ENCODE data around the gene CEP290. TPM values are rescaled to one million over a fixed set of nuclear protein-coding genes. Genes with fewer than 3 reads are reported as not detected.
A peak's percentile ranks its signal among the peaks of the same experiment; 100 is the strongest.

Gene CEP290
- total and polyA plus RNA-seq, 3 experiments from 2014 or later: 9.8 to 15.9 (median 14.2) TPM

DNA sequence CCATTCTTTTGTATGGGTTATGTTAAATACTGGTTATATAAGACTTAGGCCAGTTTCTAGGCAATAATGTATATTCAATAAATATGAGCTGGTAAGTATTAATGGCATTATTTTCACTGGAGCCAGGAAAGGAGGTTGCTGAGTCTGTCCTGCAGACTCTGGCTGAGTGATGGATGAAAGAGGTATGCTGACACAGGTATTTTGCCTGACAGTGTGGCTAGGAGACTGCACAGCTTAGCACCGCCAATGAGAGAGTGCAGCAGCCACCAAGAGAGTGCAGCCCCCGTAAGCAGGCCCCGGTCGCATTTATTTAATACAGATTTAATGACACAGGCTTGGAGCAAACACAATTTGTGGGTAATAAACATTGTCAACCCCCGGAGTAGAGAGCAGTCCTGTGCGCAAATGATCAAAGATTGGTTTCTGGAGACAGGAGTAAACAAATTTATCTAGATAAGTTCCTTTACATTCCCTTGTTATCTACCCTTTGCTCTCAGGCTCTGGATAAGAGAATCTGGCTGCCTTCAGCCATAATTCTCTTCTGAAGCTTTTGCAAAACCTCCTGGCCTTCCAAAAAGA, 37.6 kb upstream of the CEP290 start:
- no peak overlapping the region for H3K4me3 Mint-ChIP-seq
- Histone ChIP-seq H3K4me3 (ENCODE audit: low read length) (no peak overlapping the region), H3K27ac (ENCODE audit: low read depth, low read length) (no peak overlapping the region), H3K27me3 (ENCODE audit: insufficient read depth, low read length, poor library complexity, severe bottlenecking) (no peaks in the 10 kb centered on the region), H3K9me3 (ENCODE audit: low read length) (no peaks in the 10 kb centered on the region), H3K4me1 (ENCODE audit: insufficient read depth, low read length) (no peaks in the 10 kb centered on the region), H3K36me3 (ENCODE audit: insufficient read depth, low read length) (peaks cover 15% of the 10 kb centered on the region)
- no peak for DNase-seq
- CTCF ChIA-PET: no interaction called here
- POLR2A ChIA-PET: no interaction called here
- H3K9me3 Mint-ChIP-seq: peaks cover 0 to 4% (median 0%) of the 10 kb centered on the region in 5 donors
- no peaks in the 10 kb centered on the region for H3K27me3 Mint-ChIP-seq
- H3K4me1 Mint-ChIP-seq: no peaks in the 10 kb centered on the region
- H3K36me3 Mint-ChIP-seq: peaks cover 38 to 88% (median 61%) of the 10 kb centered on the region in 3 donors
- H3K27ac Mint-ChIP-seq: no peak overlapping the region

DNA sequence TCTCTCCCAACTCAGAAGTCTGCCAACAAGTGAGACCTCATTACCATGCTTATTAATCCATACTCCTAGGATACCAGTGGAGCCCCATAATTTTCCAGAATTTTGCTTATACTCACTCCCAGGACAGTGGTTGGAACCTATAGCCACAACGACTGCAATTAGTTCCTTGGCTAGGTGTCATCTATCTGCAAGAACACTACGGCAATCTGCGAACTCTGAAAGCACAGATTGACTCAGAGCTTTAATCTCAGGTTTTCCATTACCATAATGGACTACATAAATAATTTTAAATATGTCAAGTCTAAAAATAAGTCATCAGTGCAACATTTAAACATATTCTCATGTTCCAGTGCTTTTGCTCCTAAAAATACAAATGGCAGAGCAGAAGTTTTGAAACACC, 33.7 kb upstream of the CEP290 start:
- Mint-ChIP-seq H3K4me1 (peaks cover 0 to 6% (median 0%) of the 10 kb centered on the region in 3 donors), H3K4me3 (no peak overlapping the region), H3K36me3 (peaks cover 43 to 72% (median 46%) of the 10 kb centered on the region in 3 donors), H3K9me3 (peaks cover 0 to 4% (median 0%) of the 10 kb centered on the region in 5 donors), H3K27me3 (no peaks in the 10 kb centered on the region), H3K27ac (no peak overlapping the region)
- Histone ChIP-seq H3K4me3 (ENCODE audit: low read length) (no peak overlapping the region), H3K4me1 (ENCODE audit: insufficient read depth, low read length) (no peaks in the 10 kb centered on the region), H3K9me3 (ENCODE audit: low read length) (no peaks in the 10 kb centered on the region), H3K27ac (ENCODE audit: low read depth, low read length) (no peak overlapping the region), H3K27me3 (ENCODE audit: insufficient read depth, low read length, poor library complexity, severe bottlenecking) (no peaks in the 10 kb centered on the region), H3K36me3 (ENCODE audit: insufficient read depth, low read length) (peaks cover 13% of the 10 kb centered on the region)
- no peak for DNase-seq
- ChIA-PET CTCF (no interaction called here), POLR2A (no interaction called here)

DNA sequence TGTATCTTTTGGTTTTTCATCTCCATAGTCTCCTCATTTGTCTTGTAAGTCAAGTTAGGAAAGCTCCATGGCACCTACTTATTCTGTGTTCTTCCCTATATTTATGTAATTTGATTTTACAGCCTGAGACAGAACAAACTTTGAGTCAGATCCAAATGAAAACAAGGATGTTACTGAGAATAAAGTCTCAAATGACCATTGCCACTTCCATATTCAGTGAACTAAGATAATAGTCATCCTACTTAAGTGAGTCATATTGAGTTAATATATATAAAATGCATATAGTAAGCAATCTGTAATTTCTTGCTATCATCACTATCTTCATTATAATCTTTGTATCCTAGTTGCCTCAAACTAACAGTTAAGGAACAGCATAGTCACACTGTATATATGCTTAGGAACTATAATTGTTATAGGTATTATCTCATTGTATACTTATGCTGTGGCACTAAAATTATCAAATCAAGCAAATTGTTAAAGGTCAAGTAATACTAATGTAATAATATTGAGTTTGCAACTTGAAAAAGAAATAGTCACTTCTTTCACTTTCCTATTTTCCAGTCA, 31.0 kb upstream of the CEP290 start:
- ChIA-PET POLR2A (no interaction called here), CTCF (no interaction called here)
- no peaks in the 10 kb centered on the region for H3K9me3 Mint-ChIP-seq
- no peak overlapping the region for H3K4me3 Mint-ChIP-seq
- Histone ChIP-seq H3K4me1 (ENCODE audit: insufficient read depth, low read length) (no peaks in the 10 kb centered on the region), H3K27ac (ENCODE audit: low read depth, low read length) (no peak overlapping the region), H3K27me3 (ENCODE audit: insufficient read depth, low read length, poor library complexity, severe bottlenecking) (no peaks in the 10 kb centered on the region), H3K36me3 (ENCODE audit: insufficient read depth, low read length) (peaks cover 5% of the 10 kb centered on the region), H3K4me3 (ENCODE audit: low read length) (no peak overlapping the region), H3K9me3 (ENCODE audit: low read length) (no peaks in the 10 kb centered on the region)
- no peak overlapping the region for H3K27ac Mint-ChIP-seq
- no peak for DNase-seq
- H3K36me3 Mint-ChIP-seq: peaks cover 27 to 75% (median 41%) of the 10 kb centered on the region in 3 donors
- no peaks in the 10 kb centered on the region for H3K27me3 Mint-ChIP-seq
- peaks cover 0 to 6% (median 0%) of the 10 kb centered on the region in 3 donors for H3K4me1 Mint-ChIP-seq

DNA sequence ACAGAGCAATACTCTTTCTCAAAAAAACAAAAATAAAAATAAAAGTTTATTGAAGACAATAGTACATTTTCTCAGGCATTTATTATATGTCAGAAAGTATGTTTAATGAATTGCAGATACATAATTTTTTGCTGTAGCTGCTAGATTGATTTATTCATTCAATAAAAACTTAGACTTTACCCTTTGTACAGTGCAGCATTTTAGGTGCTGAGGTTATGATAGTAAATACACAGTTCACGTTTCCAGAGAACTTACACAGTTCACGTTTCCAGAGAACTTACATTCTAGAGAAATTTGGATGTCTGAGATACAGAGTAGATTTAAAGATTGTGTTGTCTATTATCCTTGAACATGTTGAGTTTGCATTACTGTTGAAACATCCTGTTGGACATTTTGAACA, 25.5 kb upstream of the CEP290 start:
- no peaks in the 10 kb centered on the region for H3K27me3 Mint-ChIP-seq
- Histone ChIP-seq H3K9me3 (ENCODE audit: low read length) (no peaks in the 10 kb centered on the region), H3K36me3 (ENCODE audit: insufficient read depth, low read length) (peaks cover 9% of the 10 kb centered on the region), H3K27ac (ENCODE audit: low read depth, low read length) (no peak overlapping the region), H3K4me3 (ENCODE audit: low read length) (no peak overlapping the region), H3K4me1 (ENCODE audit: insufficient read depth, low read length) (no peaks in the 10 kb centered on the region), H3K27me3 (ENCODE audit: insufficient read depth, low read length, poor library complexity, severe bottlenecking) (no peaks in the 10 kb centered on the region)
- no peaks in the 10 kb centered on the region for H3K9me3 Mint-ChIP-seq
- H3K4me3 Mint-ChIP-seq: no peak overlapping the region
- CTCF ChIA-PET: no interaction called here
- H3K27ac Mint-ChIP-seq: no peak overlapping the region
- peaks cover 12 to 73% (median 45%) of the 10 kb centered on the region in 3 donors for H3K36me3 Mint-ChIP-seq
- H3K4me1 Mint-ChIP-seq: peaks cover 0 to 6% (median 0%) of the 10 kb centered on the region in 3 donors
- POLR2A ChIA-PET: no interaction called here
- no peak for DNase-seq

DNA sequence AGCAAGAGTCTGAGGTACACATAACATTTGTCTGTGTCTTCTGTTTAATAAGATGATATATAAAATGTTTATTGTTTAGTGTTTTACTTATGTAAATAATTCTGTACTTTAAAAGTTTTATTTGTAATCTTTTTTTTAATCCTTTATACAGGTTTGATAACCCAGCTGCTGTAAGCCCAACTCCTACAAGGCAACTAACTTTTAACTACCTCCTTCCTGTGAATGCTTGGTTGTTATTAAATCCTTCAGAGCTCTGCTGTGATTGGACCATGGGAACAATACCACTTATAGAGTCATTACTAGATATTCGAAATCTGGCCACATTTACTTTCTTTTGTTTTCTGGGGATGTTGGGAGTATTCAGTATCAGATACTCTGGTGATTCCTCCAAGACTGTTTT, 24.3 kb upstream of the CEP290 start:
- H3K27me3 Mint-ChIP-seq: no peaks in the 10 kb centered on the region
- no peak overlapping the region for H3K4me3 ChIP-seq (ENCODE audit: low read length)
- no peak for DNase-seq
- no peaks in the 10 kb centered on the region for H3K4me1 ChIP-seq (ENCODE audit: insufficient read depth, low read length)
- no peak overlapping the region for H3K27ac ChIP-seq (ENCODE audit: low read depth, low read length)
- H3K36me3 ChIP-seq (ENCODE audit: insufficient read depth, low read length): peaks cover 9% of the 10 kb centered on the region
- H3K4me1 Mint-ChIP-seq: peaks cover 0 to under 1% (median 0%) of the 10 kb centered on the region in 3 donors
- ChIA-PET POLR2A (no interaction called here), CTCF (no interaction called here)
- H3K27me3 ChIP-seq (ENCODE audit: insufficient read depth, low read length, poor library complexity, severe bottlenecking): no peaks in the 10 kb centered on the region
- H3K36me3 Mint-ChIP-seq: peaks cover 12 to 75% (median 44%) of the 10 kb centered on the region in 3 donors
- H3K9me3 Mint-ChIP-seq: no peaks in the 10 kb centered on the region
- no peak overlapping the region for H3K4me3 Mint-ChIP-seq
- H3K9me3 ChIP-seq (ENCODE audit: low read length): no peaks in the 10 kb centered on the region
- H3K27ac Mint-ChIP-seq: no peak overlapping the region

DNA sequence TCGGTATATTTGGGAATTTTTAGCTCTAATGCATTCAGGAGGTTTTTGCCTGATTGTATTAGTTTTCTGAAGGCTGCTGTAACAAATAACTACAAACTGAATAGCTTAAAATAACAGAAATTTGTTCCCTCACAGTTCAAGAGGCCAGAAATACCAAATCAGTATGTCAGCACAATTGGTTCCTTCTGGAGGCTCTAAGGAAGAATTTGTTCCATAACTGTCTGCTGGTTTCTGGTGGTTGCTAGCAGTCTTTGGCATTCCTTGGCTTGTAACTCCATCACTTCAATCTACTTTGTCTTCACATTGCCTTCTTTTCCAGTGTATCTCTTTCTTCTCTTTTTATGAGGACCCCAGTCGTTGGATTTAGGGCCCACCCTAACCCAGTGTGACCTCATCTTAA, 21.5 kb upstream of the CEP290 start:
- POLR2A ChIA-PET: no interaction called here
- CTCF ChIA-PET: interaction anchor here (1.0 kb wide), 1 partner anchor 14 kb away, joined by 3 read pairs; no protein-coding TSS in a partner anchor
- H3K4me1 Mint-ChIP-seq: no peaks in the 10 kb centered on the region
- no peaks in the 10 kb centered on the region for H3K9me3 ChIP-seq (ENCODE audit: low read length)
- H3K4me1 ChIP-seq (ENCODE audit: insufficient read depth, low read length): no peaks in the 10 kb centered on the region
- H3K27me3 ChIP-seq (ENCODE audit: insufficient read depth, low read length, poor library complexity, severe bottlenecking): no peaks in the 10 kb centered on the region
- H3K9me3 Mint-ChIP-seq: no peaks in the 10 kb centered on the region
- H3K27ac ChIP-seq (ENCODE audit: low read depth, low read length): no peak overlapping the region
- H3K4me3 Mint-ChIP-seq: no peak overlapping the region
- no peak overlapping the region for H3K4me3 ChIP-seq (ENCODE audit: low read length)
- H3K36me3 ChIP-seq (ENCODE audit: insufficient read depth, low read length): peaks cover 9% of the 10 kb centered on the region
- peaks cover 12 to 62% (median 32%) of the 10 kb centered on the region in 3 donors for H3K36me3 Mint-ChIP-seq
- no peaks in the 10 kb centered on the region for H3K27me3 Mint-ChIP-seq
- peak overlapping the region in 2 of 8 donors; percentile 30 to 42 for H3K27ac Mint-ChIP-seq
- no peak for DNase-seq

DNA sequence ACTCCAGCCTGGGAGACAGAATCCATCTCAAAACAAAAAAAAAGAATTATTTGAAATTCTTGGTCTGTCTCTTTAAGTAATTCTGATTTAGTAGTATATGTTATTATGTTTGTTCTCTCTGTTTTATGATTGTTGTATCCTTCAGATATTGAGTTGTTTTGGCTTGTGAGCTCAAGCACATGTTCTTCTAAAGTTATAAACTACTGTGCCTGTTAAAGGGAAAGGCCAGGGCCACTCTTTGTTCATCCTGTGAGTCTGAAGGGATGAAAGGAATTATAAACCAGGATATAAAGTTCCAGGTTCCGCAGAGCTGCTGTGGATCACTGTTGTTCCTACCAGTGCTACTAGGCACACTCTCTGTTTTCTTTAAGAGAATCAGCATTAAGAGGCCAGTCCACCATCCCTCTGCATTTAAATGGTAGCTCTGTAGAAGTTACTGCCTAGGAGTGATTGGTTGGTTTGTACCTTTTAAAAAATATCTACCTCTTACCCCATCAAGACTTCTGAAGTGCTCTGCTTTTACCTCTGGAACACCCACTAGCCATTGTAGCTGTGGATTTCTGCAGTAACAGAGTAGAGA, 14.3 kb upstream of the CEP290 start:
- Histone ChIP-seq H3K4me1 (ENCODE audit: insufficient read depth, low read length) (no peaks in the 10 kb centered on the region), H3K36me3 (ENCODE audit: insufficient read depth, low read length) (no peaks in the 10 kb centered on the region), H3K4me3 (ENCODE audit: low read length) (no peak overlapping the region), H3K27ac (ENCODE audit: low read depth, low read length) (no peak overlapping the region), H3K27me3 (ENCODE audit: insufficient read depth, low read length, poor library complexity, severe bottlenecking) (no peaks in the 10 kb centered on the region), H3K9me3 (ENCODE audit: low read length) (no peaks in the 10 kb centered on the region)
- no peak overlapping the region for H3K4me3 Mint-ChIP-seq
- peaks cover 0 to 44% (median 8%) of the 10 kb centered on the region in 3 donors for H3K36me3 Mint-ChIP-seq
- peaks cover 7 to 18% (median 15%) of the 10 kb centered on the region in 3 donors for H3K4me1 Mint-ChIP-seq
- ChIA-PET CTCF (no interaction called here), POLR2A (no interaction called here)
- H3K9me3 Mint-ChIP-seq: no peaks in the 10 kb centered on the region
- peak overlapping the region in 1 of 8 donors; percentile 16 for H3K27ac Mint-ChIP-seq
- DNase-seq: no peak
- no peaks in the 10 kb centered on the region for H3K27me3 Mint-ChIP-seq

DNA sequence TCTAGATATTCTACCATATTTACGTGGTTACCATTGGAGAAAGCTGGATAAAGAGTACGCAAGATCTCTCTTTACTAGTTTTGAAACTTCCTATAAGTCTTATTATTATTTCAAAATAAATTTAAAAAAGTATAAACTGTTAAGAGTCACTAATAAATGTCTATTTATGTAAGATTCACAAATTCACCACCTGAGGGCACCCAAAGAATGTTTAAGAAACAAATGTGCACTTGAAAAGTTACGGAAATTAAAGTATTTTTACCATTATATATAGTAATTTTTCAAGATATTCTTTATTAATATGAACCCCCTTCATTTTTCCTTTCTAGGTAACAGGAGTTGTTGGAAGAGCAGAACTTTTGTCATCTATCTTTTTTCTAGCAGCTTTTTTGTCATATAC, 12.1 kb upstream of the CEP290 start:
- POLR2A ChIA-PET: no interaction called here
- Histone ChIP-seq H3K4me3 (ENCODE audit: low read length) (no peak overlapping the region), H3K9me3 (ENCODE audit: low read length) (no peaks in the 10 kb centered on the region), H3K27me3 (ENCODE audit: insufficient read depth, low read length, poor library complexity, severe bottlenecking) (no peaks in the 10 kb centered on the region), H3K36me3 (ENCODE audit: insufficient read depth, low read length) (no peaks in the 10 kb centered on the region), H3K4me1 (ENCODE audit: insufficient read depth, low read length) (no peaks in the 10 kb centered on the region), H3K27ac (ENCODE audit: low read depth, low read length) (no peak overlapping the region)
- Mint-ChIP-seq H3K9me3 (no peaks in the 10 kb centered on the region), H3K27ac (no peak overlapping the region), H3K4me3 (no peak overlapping the region), H3K27me3 (no peaks in the 10 kb centered on the region), H3K4me1 (peaks cover 11 to 30% (median 28%) of the 10 kb centered on the region in 3 donors), H3K36me3 (peaks cover 0 to 48% (median 9%) of the 10 kb centered on the region in 3 donors)
- no peak for DNase-seq
- CTCF ChIA-PET: no interaction called here
